Umbilical cord (tissue), 2 donors: ENCODE measurements around the gene NKAIN4. TPM values are rescaled to one million over a fixed set of nuclear protein-coding genes. Genes with fewer than 3 reads are reported as not detected.

ENCODE experiments used
- DNase-seq: peaks from one replicate; pipeline ENCODE4 v3.0.0-alpha.2; 2015; ENCODE audit warnings: low spot score
- total RNA-seq: library from RNA; depleted of rRNA; stranded (reverse); fragments of >200 nt; gene quantifications from one replicate; pipeline ENCODE4 v1.2.3, GENCODE V29; 2014; ENCODE audit warnings: low replicate concordance; ENCODE audit not compliant: insufficient read depth

The NKAIN4 gene
- total RNA-seq, 1 donor from 2014 or later = not detected

GRCh38 chr20:63274381-63275228 lies 20.3 kb upstream of the NKAIN4 start:
- DNase-seq = no peak

DNA sequence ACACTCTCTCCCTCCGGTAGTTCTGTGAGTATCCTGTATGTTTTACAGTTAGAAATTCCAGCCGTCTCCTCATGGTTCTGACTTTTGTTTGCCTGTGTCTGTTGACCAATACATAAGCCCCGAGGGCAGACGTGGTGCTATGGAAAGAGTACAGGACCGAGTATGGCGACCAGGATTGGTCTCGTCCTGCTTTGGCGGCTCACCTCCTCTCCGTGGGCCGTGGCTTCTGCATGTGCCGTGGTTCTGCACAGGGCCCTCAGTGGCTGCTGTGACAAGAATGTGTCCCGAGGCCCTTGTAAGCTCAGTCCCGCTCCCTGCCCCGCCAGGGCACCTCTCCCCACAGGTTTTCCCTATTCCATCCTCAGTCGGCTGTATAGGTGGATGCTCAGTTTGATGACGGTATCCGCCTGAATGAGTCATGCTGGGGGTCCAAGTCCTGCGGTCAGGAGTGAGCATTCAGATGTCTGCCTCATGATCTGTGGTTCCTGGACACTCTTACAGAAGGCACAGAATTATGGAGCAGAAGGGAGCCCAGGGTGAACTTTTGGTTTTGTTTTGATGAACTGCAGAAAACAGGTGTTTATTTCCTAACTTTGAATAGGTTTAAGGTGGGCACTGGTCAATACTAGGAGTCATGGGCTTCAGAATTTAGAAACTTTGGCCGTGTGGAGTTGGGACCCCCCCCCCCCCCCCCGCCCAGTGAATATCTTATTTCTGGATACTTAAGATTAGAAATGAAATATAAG lies 19.5 kb upstream of the NKAIN4 start:
- DNase-seq = no peak

GRCh38 chr20:63273059-63273579 lies 18.9 kb upstream of the NKAIN4 start:
- DNase-seq = no peak

DNA sequence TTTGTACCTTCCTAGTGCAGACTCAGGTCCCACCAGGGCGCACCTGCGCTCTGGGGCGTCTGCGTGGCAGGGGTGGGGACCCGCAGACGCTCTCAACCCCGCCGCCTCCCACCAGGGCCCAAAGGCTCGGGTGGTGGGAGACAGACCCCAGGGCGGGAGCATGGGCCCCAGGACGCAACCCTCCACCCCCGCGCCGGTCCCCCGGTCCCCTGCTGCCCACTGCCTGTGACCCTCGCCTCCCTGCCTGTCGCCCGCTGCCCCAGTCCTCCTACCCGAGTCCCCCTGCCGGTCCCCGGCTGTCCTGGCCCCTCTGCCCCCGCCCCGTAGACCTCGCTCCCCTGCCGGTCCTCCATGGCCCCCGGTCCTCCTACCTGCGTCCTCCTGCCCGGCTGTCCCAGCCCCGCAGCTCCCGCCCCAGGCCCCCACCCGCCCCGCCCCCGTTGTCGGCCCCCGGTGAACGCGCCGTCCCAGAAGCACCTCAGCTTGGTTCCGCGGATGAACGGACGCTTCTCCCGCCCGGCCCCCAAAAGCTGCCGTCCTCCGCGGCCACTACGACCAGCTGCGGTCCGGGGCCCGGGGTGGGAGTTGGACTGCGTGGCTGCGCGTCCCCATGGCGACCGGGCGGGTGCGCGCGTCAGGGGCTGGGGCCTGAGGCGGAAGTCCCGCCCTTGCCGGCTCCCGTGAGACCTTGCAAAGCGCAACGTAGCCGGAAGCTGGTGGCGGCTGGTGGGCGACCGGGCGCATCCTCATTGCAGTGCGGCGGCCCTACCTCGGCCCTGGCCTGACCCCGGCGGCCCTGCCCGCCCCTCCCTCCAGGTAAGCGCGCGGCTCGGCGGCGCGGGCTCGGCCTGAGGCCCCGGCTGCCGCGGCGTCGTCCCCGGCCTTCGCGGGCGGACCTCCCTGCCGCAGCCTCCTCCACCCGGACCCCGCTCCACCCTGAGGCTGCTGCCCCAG lies 18.1 kb upstream of the NKAIN4 start, which contains the start of gene ARFGAP1:
ARFGAP1 (plus strand) TSS at position 709 of the 954 bp plus-strand sequence. CDS start 2,768 bp downstream, outside the sequence.
- DNase-seq = peak; percentile 94

GRCh38 chr20:63270606-63271325 lies 16.5 kb upstream of the NKAIN4 start:
- DNase-seq = peak; percentile 27

DNA sequence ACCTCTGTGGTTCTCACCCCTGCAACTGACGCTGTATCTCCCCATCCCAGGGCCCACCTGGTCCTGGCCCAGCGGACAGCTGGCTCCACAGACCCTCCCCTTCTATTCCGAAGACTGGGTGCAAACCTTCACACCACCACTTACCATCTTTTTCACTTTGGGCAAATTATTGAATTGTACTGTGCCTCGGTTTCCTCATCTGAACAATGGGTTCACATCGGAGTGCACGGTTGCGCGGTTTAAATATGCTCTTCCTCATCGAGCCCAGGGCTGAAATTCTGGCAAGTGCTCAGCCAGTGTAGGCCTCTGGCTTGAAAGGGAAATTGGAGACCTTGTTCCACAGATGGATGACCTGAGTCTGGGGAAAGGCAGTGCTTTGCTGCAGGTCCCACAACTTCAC lies 15.5 kb upstream of the NKAIN4 start:
- DNase-seq = no peak

DNA sequence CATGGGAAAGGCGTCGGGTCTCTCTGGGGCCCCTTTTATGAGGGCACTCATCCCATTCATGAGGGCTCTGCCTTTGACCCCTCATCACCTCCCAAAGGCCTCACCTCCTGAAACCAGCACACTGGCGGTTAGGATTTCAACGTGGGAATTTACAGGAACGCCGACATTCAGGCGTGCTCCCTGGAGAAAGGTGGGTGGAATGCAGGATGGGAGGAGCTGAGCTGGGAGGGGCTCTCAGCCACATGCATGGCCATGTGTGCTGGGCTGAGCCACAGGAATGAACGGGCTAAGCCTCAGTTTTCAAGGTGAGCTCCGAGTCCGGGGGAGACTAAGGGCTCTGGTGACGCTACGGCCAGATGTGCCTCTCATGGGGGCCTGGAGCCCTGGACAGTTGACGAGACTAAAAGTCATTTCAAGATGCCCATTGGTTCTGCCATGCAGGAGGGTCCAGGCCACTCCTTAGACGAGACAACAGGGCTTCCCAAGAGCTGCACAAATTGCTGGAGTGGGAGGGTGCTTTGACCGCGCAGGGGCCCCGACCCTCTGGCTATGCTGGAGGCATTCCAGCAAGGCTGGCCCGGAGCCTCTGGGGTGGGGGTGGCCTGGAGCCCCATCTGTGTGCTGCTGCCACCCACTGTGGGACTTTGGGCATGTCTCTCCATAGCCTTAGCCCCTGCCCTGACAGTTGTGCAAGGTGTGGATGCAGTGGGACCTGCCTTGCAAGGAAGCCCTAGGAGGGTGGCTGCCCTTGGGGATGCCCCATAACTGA lies 14.6 kb upstream of the NKAIN4 start:
- DNase-seq = no peak

GRCh38 chr20:63268256-63268655 lies 14.0 kb upstream of the NKAIN4 start:
- DNase-seq = no peak

- peak; percentile 78 for DNase-seq
Measured at GRCh38 chr20:63267691-63268090, 13.4 kb upstream of the NKAIN4 start.

- DNase-seq = no peak
Measured at GRCh38 chr20:63265891-63266515, 11.7 kb upstream of the NKAIN4 start.

- DNase-seq = peak; percentile 55
Measured at GRCh38 chr20:63264519-63264918, 10.3 kb upstream of the NKAIN4 start.

DNA sequence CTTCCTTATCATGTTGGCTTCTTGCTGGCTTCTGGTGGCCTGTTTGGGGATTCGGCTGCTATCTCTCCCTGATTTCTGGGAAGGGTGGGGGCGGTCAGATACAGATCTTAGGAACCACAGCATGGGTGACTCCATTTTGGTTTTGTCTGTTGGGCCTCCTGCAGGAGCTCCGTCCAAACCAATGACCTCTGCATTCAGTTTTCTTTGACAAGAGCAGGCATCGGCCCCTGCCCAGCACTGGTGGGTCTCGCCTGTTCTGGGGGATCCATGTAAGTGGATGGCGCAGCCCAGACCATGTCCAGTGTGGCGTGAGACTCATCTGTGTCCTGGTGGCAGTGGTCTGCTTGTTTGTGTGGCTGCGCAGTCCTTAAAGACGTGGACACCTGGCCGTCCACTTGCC lies 9.7 kb upstream of the NKAIN4 start:
- DNase-seq = no peak

DNA sequence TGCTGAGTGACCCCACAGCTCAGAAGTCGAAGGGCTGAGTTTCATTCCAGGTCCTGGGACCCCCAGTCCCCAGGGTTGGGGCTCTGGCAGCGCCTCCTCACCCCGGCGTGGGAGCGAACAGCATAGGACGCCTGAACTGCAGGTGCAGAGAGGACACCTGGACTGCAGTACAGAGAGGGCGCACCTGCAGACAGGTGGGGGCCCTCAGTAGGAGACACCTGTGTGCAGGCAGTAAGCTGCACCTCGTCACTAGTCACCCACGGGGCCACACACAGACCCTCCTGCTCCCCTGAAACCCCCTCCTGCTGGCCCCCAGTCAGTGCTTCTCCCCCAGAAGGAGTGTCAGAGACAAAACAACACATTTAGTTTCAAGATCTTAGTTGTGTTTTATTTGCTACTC lies 8.6 kb upstream of the NKAIN4 start:
- no peak for DNase-seq

DNA sequence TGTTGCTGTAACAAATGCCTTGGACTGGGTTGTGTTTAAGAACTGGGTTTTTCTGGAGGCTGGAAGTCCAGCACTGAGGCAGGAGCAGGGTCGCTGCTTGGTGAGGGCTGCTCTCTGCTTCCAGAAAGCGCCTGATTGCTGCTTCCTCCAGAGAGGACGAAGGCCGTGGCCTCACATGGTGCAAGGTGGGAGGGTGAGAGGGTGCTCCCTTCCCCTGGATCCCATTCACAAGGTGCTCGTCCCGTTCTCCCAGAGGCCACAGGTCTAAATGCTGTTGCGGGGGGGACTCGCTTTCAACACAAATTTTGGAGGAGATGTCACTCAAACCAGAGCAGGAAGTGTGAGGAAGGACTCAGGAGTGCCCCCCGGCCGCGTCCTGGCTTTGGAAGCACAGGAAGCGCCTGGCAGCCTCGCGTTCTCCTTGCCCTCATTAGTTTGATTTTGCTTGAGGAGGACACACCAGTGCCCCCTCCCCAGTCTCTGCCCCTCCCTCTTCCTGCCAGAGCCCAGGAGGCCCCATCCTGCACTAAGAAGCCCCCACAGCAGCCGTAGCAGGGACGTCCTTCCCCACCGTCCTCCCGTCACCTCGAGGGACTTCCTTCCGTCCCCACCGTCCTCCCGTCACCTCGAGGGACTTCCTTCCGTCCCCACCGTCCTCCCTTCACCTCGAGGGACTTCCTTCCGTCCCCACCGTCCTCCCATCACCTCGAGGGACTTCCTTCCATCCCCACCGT lies 7.7 kb upstream of the NKAIN4 start:
- DNase-seq = no peak

DNA sequence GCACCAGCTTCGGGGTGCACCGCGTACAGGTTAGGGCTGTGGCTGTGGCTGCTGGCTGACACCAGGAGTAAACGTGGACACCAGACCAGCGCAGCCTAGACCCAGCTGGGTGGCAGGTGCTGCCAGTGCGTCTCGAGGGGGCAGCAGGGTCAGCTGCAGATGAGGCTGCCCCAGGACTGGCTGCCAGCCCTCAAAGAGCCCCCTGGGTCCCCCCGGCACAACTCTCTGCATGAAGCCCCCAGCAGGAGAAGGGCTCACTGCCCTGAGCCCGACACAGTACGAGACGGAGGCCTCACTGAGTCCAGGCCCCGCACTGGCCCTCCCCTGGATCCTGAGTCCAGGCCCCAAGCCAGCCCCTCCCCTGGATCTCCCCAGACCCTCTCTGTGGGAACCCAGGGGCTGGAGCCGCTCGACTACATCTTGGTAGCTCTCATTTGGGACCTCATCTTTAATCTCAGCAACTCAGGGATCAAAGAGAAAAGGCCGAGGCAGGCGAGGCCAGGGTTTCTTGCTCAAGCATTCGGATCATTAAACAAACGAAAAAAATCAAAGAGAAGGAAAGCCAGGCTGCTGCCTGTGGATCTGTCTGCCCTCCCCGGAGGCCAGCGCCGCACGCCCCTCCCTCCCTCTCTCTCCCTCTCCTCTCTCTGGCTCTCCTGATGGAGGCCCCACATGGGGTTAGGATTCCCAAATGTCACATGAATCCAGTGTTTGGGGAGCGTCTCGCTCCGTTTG lies 7.0 kb upstream of the NKAIN4 start:
- DNase-seq = peak; percentile 95

GRCh38 chr20:63260521-63260920 lies 6.3 kb upstream of the NKAIN4 start:
- DNase-seq = no peak

DNA sequence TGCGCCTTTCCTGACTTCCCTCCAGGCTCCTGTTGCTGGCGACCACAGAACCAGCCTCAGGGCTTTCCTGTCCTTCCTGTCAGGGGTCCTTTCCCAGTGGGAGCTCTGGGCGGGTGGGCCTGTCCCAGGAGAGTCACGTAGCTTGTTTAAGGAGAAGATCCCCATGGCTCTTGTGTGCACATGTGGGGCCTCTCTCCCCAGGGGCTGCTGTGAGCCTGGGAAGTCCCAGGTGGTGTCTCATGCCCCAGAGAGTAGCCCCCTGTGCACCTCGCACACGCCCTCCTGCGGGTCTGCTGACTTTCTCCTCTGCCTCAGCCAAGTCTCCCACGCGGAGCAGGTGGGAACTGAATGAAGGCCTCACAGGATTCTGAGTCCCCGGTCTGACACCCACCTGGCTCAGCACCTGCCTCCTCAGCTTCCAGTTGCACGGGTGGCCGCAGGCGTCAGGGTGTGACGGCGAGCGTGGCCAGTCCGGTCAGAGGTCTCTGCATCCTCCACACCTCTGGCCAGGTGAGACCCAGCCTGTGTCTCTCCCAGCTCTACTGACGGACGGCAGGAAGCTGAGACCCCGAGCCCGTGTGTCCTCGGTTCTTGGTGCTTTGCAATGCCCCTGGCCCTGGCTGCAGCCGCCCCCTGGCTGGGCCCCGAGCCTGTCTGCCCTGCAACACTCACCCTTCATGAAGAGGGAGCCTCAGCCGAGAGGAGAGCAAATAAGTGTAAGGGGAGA lies 5.6 kb upstream of the NKAIN4 start:
- no peak for DNase-seq
